Hepatocyte (in vitro differentiated cells): ENCODE data around the gene BAG3. TPM values are rescaled to one million over a fixed set of nuclear protein-coding genes. Genes with fewer than 3 reads are reported as not detected.
"Not testable (repeated sequence)": the region's sequence is repeated elsewhere in the genome, so short reads cannot be mapped to it uniquely, and the experiment has no call there.

Experiments used
- DNase-seq: peaks from one replicate; pipeline ENCODE4 v3.0.0-alpha.2; 2016; ENCODE audit warnings: low spot score
- H2AFZ ChIP-seq: fragments of 200-600 bp; sonication (generic); 2 replicates; pipeline ENCODE4 v1.6.0; 2016; ENCODE audit warnings: antibody characterized with exemption, mild to moderate bottlenecking
- H3K27ac ChIP-seq: fragments of 200-600 bp; sonication (generic); 2 replicates; pipeline ENCODE4 v1.5.1; 2016; ENCODE audit warnings: mild to moderate bottlenecking
- H3K27me3 ChIP-seq: fragments of 200-600 bp; sonication (generic); 2 replicates; pipeline ENCODE4 v1.6.1; 2016
- H3K36me3 ChIP-seq: fragments of 200-600 bp; sonication (generic); replicated peaks from 2 replicates; pipeline ENCODE4 v1.5.1; 2016; ENCODE audit warnings: low read depth; ENCODE audit not compliant: insufficient read depth
- H3K4me1 ChIP-seq: fragments of 200-600 bp; sonication (generic); 2 replicates; pipeline ENCODE4 v1.5.1; 2016; ENCODE audit warnings: mild to moderate bottlenecking, moderate library complexity; ENCODE audit not compliant: insufficient read depth
- H3K4me2 ChIP-seq: fragments of 200-600 bp; sonication (generic); 2 replicates; pipeline ENCODE4 v1.6.0; 2016
- H3K4me3 ChIP-seq: fragments of 200-600 bp; sonication (generic); 2 replicates; pipeline ENCODE4 v1.5.1; 2016; ENCODE audit warnings: mild to moderate bottlenecking
- H3K79me2 ChIP-seq: fragments of 200-600 bp; sonication (generic); 2 replicates; pipeline ENCODE4 v1.6.0; 2017; ENCODE audit warnings: mild to moderate bottlenecking
- H3K9me2 ChIP-seq: fragments of 200-600 bp; sonication (generic); replicated peaks from 2 replicates; pipeline ENCODE4 v1.6.0; 2017; ENCODE audit warnings: mild to moderate bottlenecking; ENCODE audit not compliant: insufficient read depth
- H3K9me3 ChIP-seq: fragments of 200-600 bp; sonication (generic); 2 replicates; pipeline ENCODE4 v1.5.1; 2016; ENCODE audit warnings: low read depth, mild to moderate bottlenecking
- H4K20me1 ChIP-seq: fragments of 200-600 bp; sonication (generic); 2 replicates; pipeline ENCODE4 v1.6.0; 2016; ENCODE audit warnings: mild to moderate bottlenecking; ENCODE audit not compliant: insufficient read depth, poor library complexity, severe bottlenecking
- EZH2 ChIP-seq: fragments of 200-600 bp; sonication (generic); IDR thresholded peaks from 2 replicates; pipeline ENCODE4 v1.6.1; 2016; ENCODE audit warnings: antibody characterized with exemption, mild to moderate bottlenecking, borderline replicate concordance
- EZH2phosphoT487 ChIP-seq: fragments of 200-600 bp; sonication (generic); IDR thresholded peaks from one replicate; pipeline ENCODE4 v1.6.1; 2018; ENCODE audit warnings: antibody characterized with exemption, mild to moderate bottlenecking, low read depth, moderate library complexity; ENCODE audit not compliant: unreplicated experiment, severe bottlenecking
- WGBS: methylation state at CpG from one replicate; pipeline ENCODE4 v1.1.6; 2016; ENCODE audit warnings: low lambda C conversion rate; ENCODE audit errors: missing lambda C conversion rate; 5-methylcytosine and 5-hydroxymethylcytosine counted together
- polyA plus RNA-seq: library from polyadenylated mRNA; unstranded; fragments of >200 nt; fragmentation: Nextera tagmentation; extraction: Ambion mirVana; gene quantifications from 2 replicates; pipeline ENCODE4 v1.2.1, GENCODE V29; 2016
- total RNA-seq: library from RNA; depleted of rRNA; stranded (reverse); fragments of >200 nt; gene quantifications from 2 replicates; pipeline ENCODE4 v1.2.3, GENCODE V29; 2014
- TF ChIP-seq, protein P1 (sequence below): fragments of 200-600 bp; sonication (generic); IDR thresholded peaks from 2 replicates; pipeline ENCODE4 v1.5.1; 2016; ENCODE audit warnings: antibody characterized with exemption, mild to moderate bottlenecking; ENCODE audit not compliant: poor library complexity

Gene BAG3
- total and polyA plus RNA-seq, 2 experiments from 2014 or later, result 18.2 to 67.1 TPM

- Histone ChIP-seq H3K4me2 (peak overlapping the region; percentile 62), H4K20me1 (peaks cover 80% of the 10 kb centered on the region), H3K4me1 (peaks cover 35% of the 10 kb centered on the region), H3K9me3 (no peaks in the 10 kb centered on the region), H3K9me2 (no peaks in the 10 kb centered on the region), H3K4me3 (no peak overlapping the region), H3K27ac (peak overlapping the region; percentile 87), H2AFZ (no peak overlapping the region), H3K79me2 (peaks cover 93% of the 10 kb centered on the region), H3K36me3 (no peaks in the 10 kb centered on the region), H3K27me3 (no peaks in the 10 kb centered on the region)
- peak; percentile 41 for DNase-seq
- TF ChIP-seq EZH2, result no peak
- no peak for TF ChIP-seq EZH2phosphoT487
- TF ChIP-seq, protein P1, sequence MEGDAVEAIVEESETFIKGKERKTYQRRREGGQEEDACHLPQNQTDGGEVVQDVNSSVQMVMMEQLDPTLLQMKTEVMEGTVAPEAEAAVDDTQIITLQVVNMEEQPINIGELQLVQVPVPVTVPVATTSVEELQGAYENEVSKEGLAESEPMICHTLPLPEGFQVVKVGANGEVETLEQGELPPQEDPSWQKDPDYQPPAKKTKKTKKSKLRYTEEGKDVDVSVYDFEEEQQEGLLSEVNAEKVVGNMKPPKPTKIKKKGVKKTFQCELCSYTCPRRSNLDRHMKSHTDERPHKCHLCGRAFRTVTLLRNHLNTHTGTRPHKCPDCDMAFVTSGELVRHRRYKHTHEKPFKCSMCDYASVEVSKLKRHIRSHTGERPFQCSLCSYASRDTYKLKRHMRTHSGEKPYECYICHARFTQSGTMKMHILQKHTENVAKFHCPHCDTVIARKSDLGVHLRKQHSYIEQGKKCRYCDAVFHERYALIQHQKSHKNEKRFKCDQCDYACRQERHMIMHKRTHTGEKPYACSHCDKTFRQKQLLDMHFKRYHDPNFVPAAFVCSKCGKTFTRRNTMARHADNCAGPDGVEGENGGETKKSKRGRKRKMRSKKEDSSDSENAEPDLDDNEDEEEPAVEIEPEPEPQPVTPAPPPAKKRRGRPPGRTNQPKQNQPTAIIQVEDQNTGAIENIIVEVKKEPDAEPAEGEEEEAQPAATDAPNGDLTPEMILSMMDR, result no peak
- WGBS, result 53% methylated on average over 7 of the region's 7 CpGs
Measured at GRCh38 chr10:119657725-119658124, 6.5 kb downstream of the BAG3 start.

DNA sequence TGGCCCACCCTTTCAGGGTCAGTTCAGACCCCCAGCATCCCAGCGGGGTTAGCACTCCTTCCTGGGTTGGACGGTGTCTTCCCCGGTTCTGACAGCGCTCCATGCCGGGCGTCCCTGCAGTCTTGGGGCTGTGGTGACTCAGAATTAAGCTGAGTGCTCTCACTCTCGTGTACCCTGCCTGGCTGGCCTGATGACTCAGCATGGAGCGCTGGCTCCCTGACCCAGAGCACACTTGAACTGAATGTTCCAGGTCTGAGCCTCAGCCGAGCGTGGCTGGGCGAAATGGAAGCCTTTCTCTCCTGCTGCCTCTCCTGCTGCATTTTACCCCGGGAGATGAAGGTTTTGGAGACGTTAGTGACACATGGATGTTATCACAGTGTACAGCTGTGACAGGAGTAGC is 7.1 kb downstream of the BAG3 start:
- peak overlapping the region; percentile 68 for H3K4me2 ChIP-seq
- no peak overlapping the region for H3K4me3 ChIP-seq
- H4K20me1 ChIP-seq, result peaks cover 79% of the 10 kb centered on the region
- no peak overlapping the region for H2AFZ ChIP-seq
- peak overlapping the region; percentile 87 for H3K27ac ChIP-seq
- DNase-seq, result peak; percentile 92
- H3K27me3 ChIP-seq, result no peaks in the 10 kb centered on the region
- peaks cover 35% of the 10 kb centered on the region for H3K4me1 ChIP-seq
- H3K9me2 ChIP-seq, result no peaks in the 10 kb centered on the region
- no peaks in the 10 kb centered on the region for H3K9me3 ChIP-seq
- H3K79me2 ChIP-seq, result peaks cover 93% of the 10 kb centered on the region
- WGBS, result 21% methylated on average over 13 of the region's 13 CpGs
- H3K36me3 ChIP-seq, result no peaks in the 10 kb centered on the region
- TF ChIP-seq EZH2 (no peak), EZH2phosphoT487 (no peak)
- TF ChIP-seq, protein P1, result no peak

DNA sequence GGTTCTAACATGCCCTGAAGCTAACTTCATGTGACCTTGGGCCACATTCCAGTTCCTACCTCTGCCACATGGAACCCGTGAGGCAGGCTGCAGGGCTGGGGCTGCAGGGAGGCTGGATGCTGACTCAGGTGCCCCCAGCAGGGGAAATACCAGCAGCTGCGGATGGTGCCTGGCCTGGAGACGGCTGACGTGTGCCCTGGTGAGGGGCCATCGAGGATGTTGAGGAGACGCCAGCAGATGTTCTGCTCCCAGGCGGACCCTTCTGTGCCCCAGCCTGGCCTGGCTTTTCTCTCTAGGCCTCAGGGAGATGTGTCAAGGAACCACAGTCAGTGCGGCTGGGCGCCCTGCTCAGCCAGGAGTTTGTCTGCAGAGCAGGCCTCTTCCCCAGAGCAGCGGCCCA is 8.8 kb downstream of the BAG3 start:
- Histone ChIP-seq H3K9me3 (no peaks in the 10 kb centered on the region), H3K9me2 (no peaks in the 10 kb centered on the region), H3K4me1 (peaks cover 35% of the 10 kb centered on the region), H3K79me2 (peaks cover 93% of the 10 kb centered on the region), H3K36me3 (no peaks in the 10 kb centered on the region), H2AFZ (no peak overlapping the region), H3K27ac (peak overlapping the region; percentile 87), H3K27me3 (no peaks in the 10 kb centered on the region), H3K4me2 (peak overlapping the region; percentile 33), H3K4me3 (no peak overlapping the region), H4K20me1 (peaks cover 77% of the 10 kb centered on the region)
- TF ChIP-seq EZH2, result no peak
- TF ChIP-seq EZH2phosphoT487, result no peak
- WGBS, result 85% methylated on average over 10 of the region's 10 CpGs
- DNase-seq, result peak; percentile 34

DNA sequence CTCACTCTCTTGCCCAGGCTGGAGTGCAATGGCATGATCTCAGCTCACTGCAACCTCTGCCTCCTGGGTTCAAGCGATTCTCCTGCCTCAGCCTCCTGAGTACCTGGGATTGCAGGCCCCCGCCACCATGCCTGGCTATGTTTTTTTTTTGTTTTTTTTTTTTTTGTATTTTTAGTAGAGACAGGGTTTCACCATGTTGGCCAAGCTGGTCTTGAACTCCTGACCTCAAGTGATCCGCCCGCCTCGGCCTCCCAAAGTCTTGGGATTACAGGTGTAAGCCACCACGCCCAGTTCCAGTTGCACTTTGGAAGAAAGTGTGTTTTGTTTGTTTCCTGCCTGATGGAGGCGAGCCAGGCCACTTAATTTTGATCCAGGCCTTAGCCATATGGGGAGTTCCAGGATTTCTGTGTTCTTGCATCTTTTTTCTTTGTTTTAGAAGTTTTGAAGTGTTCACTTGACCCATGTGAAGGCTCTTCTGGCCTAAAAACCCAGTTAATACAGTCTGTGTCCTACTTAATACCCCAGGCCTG is 11.0 kb downstream of the BAG3 start:
- H3K79me2 ChIP-seq, result peaks cover 91% of the 10 kb centered on the region
- not testable (repeated sequence) for H3K9me3 ChIP-seq, H3K27ac ChIP-seq, H3K4me3 ChIP-seq, H3K4me2 ChIP-seq, H3K36me3 ChIP-seq, H2AFZ ChIP-seq, DNase-seq, H3K9me2 ChIP-seq, H3K27me3 ChIP-seq
- peaks cover 49% of the 10 kb centered on the region for H3K4me1 ChIP-seq
- H4K20me1 ChIP-seq, result peaks cover 76% of the 10 kb centered on the region
- 94% methylated on average over 7 of the region's 7 CpGs for WGBS
